Measurements from ENCODE around the gene ATP5PB.

Gene ATP5PB

GRCh38 chr1:111446546-111446945 is 2.7 kb upstream of the ATP5PB start:
- H3K4me3 ChIP-seq (ENCODE audit: low read depth, low read length), result no peak overlapping the region

GRCh38 chr1:111446967-111447892 is 2.0 kb upstream of the ATP5PB start:
- peak overlapping the region; percentile 88 for H3K4me3 ChIP-seq (ENCODE audit: low read depth, low read length)

- H3K4me3 ChIP-seq (ENCODE audit: low read depth, low read length), result peak overlapping the region; percentile 88
These were observed 764 bp upstream of the ATP5PB start for GRCh38 chr1:111448482-111448917.

- H3K4me3 ChIP-seq (ENCODE audit: low read depth, low read length), result peak overlapping the region; percentile 88
These were observed 396 bp downstream of the ATP5PB start for GRCh38 chr1:111449703-111450017.

GRCh38 chr1:111450185-111450584 is 921 bp downstream of the ATP5PB start:
- H3K4me3 ChIP-seq (ENCODE audit: low read depth, low read length), result peak overlapping the region; percentile 88

GRCh38 chr1:111452581-111452980 is 3.3 kb downstream of the ATP5PB start:
- no peak overlapping the region for H3K4me3 ChIP-seq (ENCODE audit: low read depth, low read length)

GRCh38 chr1:111453706-111454105 is 4.4 kb downstream of the ATP5PB start:
- no peak overlapping the region for H3K4me3 ChIP-seq (ENCODE audit: low read depth, low read length)

- no peak overlapping the region for H3K4me3 ChIP-seq (ENCODE audit: low read depth, low read length)
These were observed 5.8 kb downstream of the ATP5PB start for GRCh38 chr1:111454859-111455641.

GRCh38 chr1:111455642-111456031 is 6.4 kb downstream of the ATP5PB start:
- H3K4me3 ChIP-seq (ENCODE audit: low read depth, low read length), result no peak overlapping the region

GRCh38 chr1:111461765-111462164 is 12.5 kb downstream of the ATP5PB start:
- H3K4me3 ChIP-seq (ENCODE audit: low read depth, low read length), result no peak overlapping the region

GRCh38 chr1:111462370-111463028 is 13.2 kb downstream of the ATP5PB start:
- H3K4me3 ChIP-seq (ENCODE audit: low read depth, low read length), result no peak overlapping the region

- H3K4me3 ChIP-seq (ENCODE audit: low read depth, low read length), result no peak overlapping the region
These were observed 13.9 kb downstream of the ATP5PB start for GRCh38 chr1:111463029-111463683.

GRCh38 chr1:111465754-111466153 is 16.5 kb downstream of the ATP5PB start:
- H3K4me3 ChIP-seq (ENCODE audit: low read depth, low read length), result no peak overlapping the region

GRCh38 chr1:111466480-111466879 is 17.2 kb downstream of the ATP5PB start:
- H3K4me3 ChIP-seq (ENCODE audit: low read depth, low read length), result no peak overlapping the region

GRCh38 chr1:111467865-111468716 is 18.8 kb downstream of the ATP5PB start:
- no peak overlapping the region for H3K4me3 ChIP-seq (ENCODE audit: low read depth, low read length)

GRCh38 chr1:111468717-111469100 is 19.4 kb downstream of the ATP5PB start:
- no peak overlapping the region for H3K4me3 ChIP-seq (ENCODE audit: low read depth, low read length)

GRCh38 chr1:111469539-111469938 is 20.3 kb downstream of the ATP5PB start:
- no peak overlapping the region for H3K4me3 ChIP-seq (ENCODE audit: low read depth, low read length)

GRCh38 chr1:111470596-111470995 is 21.3 kb downstream of the ATP5PB start:
- H3K4me3 ChIP-seq (ENCODE audit: low read depth, low read length), result no peak overlapping the region

- H3K4me3 ChIP-seq (ENCODE audit: low read depth, low read length), result no peak overlapping the region
These were observed 21.7 kb downstream of the ATP5PB start for GRCh38 chr1:111471012-111471411.

GRCh38 chr1:111471538-111471937 is 22.3 kb downstream of the ATP5PB start:
- H3K4me3 ChIP-seq (ENCODE audit: low read depth, low read length), result no peak overlapping the region
